ENCODE measurements around the gene ADAMTS5. TPM values are rescaled to one million over a fixed set of nuclear protein-coding genes. Genes with fewer than 3 reads are reported as not detected.

ADAMTS5 gene
- total RNA-seq, 1 experiment from 2014 or later: not detected

GRCh38 chr21:26965907-26966581 lies 844 bp downstream of the ADAMTS5 start:
- H3K4me3 ChIP-seq: no peak overlapping the region
- no peak overlapping the region for H2AFZ ChIP-seq
- ChIA-PET CTCF (no interaction called here), POLR2A (ENCODE audit: unreplicated experiment) (no interaction called here)
- H3K4me2 ChIP-seq: no peak overlapping the region
- no peak overlapping the region for H3K27ac ChIP-seq
- H3K27me3 ChIP-seq (ENCODE audit: insufficient read depth, low read depth): no peaks in the 10 kb centered on the region
- BruUV-seq (replicated peaks): no TSS peak
- H3F3A ChIP-seq (ENCODE audit: insufficient read depth, low read depth): no peaks in the 10 kb centered on the region
- no peaks in the 10 kb centered on the region for H3K79me2 ChIP-seq (ENCODE audit: low read depth)
- no peaks in the 10 kb centered on the region for H3K4me1 ChIP-seq (replicated peaks; ENCODE audit: insufficient read depth)
- no peaks in the 10 kb centered on the region for H3K9me2 ChIP-seq (ENCODE audit: insufficient read depth)
- no peaks in the 10 kb centered on the region for H3K9me3 ChIP-seq (ENCODE audit: insufficient read depth, low read depth)
- H4K20me1 ChIP-seq (ENCODE audit: insufficient read depth): no peaks in the 10 kb centered on the region
- intact Hi-C loops (cut with micrococcal nuclease; ENCODE audit: unreplicated experiment): no loop called here
- no peaks in the 10 kb centered on the region for H3K36me3 ChIP-seq (ENCODE audit: low read depth)
- TF ChIP-seq CTCF (conservative IDR thresholded peaks at IDR 0.05): no peak
- TF ChIP-seq EZH2 (IDR thresholded peaks at IDR 0.05; ENCODE audit: low read depth): no peak
- no peak for DNase-seq

DNA sequence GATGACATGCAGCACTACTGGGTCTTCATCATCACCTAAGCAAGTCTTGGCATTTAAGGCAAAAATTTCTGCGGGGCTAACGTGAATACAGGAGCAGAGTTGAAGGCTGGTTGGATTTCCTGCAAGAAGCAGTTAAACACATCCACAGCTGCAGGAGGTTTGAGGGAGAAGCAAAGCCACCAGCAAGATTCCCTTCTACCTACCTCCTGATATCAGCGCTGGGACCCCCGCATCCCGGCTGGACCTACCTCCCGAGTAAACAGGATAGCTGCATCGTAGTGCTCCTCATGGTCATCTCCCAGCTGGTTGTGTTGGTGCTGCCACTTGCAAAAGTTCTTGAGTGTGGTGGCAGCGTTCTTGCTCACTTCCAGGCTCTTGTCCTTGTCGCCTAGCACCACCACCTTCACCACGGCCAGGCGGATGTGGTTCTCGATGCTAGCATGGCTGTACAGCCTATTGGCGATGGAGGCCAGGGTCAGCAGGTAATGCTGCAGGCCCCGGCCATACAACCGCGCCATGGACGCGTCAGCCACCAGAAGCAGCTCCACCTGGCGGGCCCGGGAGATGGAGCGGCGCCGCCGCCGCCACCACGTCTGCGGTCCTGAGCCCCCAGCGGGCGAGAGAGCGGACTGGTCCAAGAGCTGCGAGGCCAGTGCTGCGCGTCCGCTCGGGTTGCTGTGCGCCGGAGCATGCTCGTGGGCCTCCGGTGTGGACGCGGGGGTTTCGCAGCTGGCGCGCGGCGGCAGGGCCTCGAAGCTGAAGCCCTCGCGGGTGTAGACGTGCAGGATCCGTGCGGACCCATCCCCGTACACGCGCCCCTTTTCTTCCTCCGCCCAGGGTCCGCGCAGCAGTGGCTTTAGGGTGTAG lies 1.6 kb downstream of the ADAMTS5 start:
- Histone ChIP-seq H3K4me3 (no peak overlapping the region), H3K9me3 (ENCODE audit: insufficient read depth, low read depth) (no peaks in the 10 kb centered on the region), H3K27me3 (ENCODE audit: insufficient read depth, low read depth) (no peaks in the 10 kb centered on the region), H3F3A (ENCODE audit: insufficient read depth, low read depth) (no peaks in the 10 kb centered on the region), H3K9me2 (ENCODE audit: insufficient read depth) (no peaks in the 10 kb centered on the region), H3K79me2 (ENCODE audit: low read depth) (no peaks in the 10 kb centered on the region), H3K36me3 (ENCODE audit: low read depth) (no peaks in the 10 kb centered on the region), H2AFZ (no peak overlapping the region), H3K4me2 (no peak overlapping the region), H4K20me1 (ENCODE audit: insufficient read depth) (no peaks in the 10 kb centered on the region), H3K27ac (no peak overlapping the region), H3K4me1 (replicated peaks; ENCODE audit: insufficient read depth) (no peaks in the 10 kb centered on the region)
- intact Hi-C loops (cut with micrococcal nuclease; ENCODE audit: unreplicated experiment): no loop called here
- BruUV-seq (replicated peaks): no TSS peak
- POLR2A ChIA-PET (ENCODE audit: unreplicated experiment): no interaction called here
- CTCF ChIA-PET: no interaction called here
- no peak for DNase-seq
- TF ChIP-seq CTCF (conservative IDR thresholded peaks at IDR 0.05) (no peak), EZH2 (IDR thresholded peaks at IDR 0.05; ENCODE audit: low read depth) (no peak)

- CTCF ChIA-PET: no interaction called here
- TF ChIP-seq EZH2 (IDR thresholded peaks at IDR 0.05; ENCODE audit: low read depth) (no peak), CTCF (conservative IDR thresholded peaks at IDR 0.05) (no peak)
- no peak overlapping the region for H3K4me3 ChIP-seq
- H3F3A ChIP-seq (ENCODE audit: insufficient read depth, low read depth): no peaks in the 10 kb centered on the region
- POLR2A ChIA-PET (ENCODE audit: unreplicated experiment): no interaction called here
- no peaks in the 10 kb centered on the region for H3K27me3 ChIP-seq (ENCODE audit: insufficient read depth, low read depth)
- BruUV-seq (replicated peaks): no TSS peak
- no peaks in the 10 kb centered on the region for H3K79me2 ChIP-seq (ENCODE audit: low read depth)
- H3K4me1 ChIP-seq (replicated peaks; ENCODE audit: insufficient read depth): no peaks in the 10 kb centered on the region
- H2AFZ ChIP-seq: no peak overlapping the region
- H4K20me1 ChIP-seq (ENCODE audit: insufficient read depth): no peaks in the 10 kb centered on the region
- no peaks in the 10 kb centered on the region for H3K36me3 ChIP-seq (ENCODE audit: low read depth)
- H3K27ac ChIP-seq: no peak overlapping the region
- intact Hi-C loops (cut with micrococcal nuclease; ENCODE audit: unreplicated experiment): no loop called here
- H3K9me2 ChIP-seq (ENCODE audit: insufficient read depth): no peaks in the 10 kb centered on the region
- DNase-seq: no peak
- H3K9me3 ChIP-seq (ENCODE audit: insufficient read depth, low read depth): no peaks in the 10 kb centered on the region
- no peak overlapping the region for H3K4me2 ChIP-seq
These were observed 2.6 kb downstream of the ADAMTS5 start for GRCh38 chr21:26964170-26964778.
